Ovary (tissue), 3 donors: Measurements from ENCODE around the gene HPSE2.

Experiments
- EP300 ChIP-seq: sonication (generic); formaldehyde crosslinking; IDR thresholded peaks from one replicate; pipeline ENCODE4 v1.6.1; 2017; ENCODE audit warnings: antibody characterized with exemption
- TF ChIP-seq, protein P1 (sequence below), 3 donors: fragments of 450-650 bp in 2 of 3; fragments of 200-600 bp in 1 of 3; IDR thresholded peaks; one replicate each; pipeline versions ENCODE4 v1.5.1 to v1.8.0; 2016 to 2022; ENCODE audit warnings: antibody characterized with exemption in 3 of 3, mild to moderate bottlenecking in 1 of 3
- donor health status: DM: no; HTN: no; CAD: no.

DNA sequence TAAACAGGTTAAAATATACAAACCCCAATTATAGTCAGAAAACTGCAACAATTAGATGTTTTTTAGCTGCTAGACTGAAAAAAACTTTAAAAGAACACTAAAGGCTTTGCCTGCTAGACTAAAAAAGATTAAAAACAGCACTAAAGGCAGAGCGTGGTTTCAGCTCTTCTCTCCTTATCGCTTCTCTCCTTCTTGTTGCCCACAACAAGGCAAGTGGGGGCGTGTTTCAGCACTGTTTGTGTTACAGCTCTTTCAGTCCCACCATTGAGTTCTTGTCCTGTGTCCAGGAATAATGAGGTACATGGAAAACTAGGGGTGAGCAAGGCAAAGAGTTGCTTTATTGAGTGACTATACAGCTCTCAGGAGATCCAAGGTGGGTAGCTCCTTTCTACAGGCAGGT, 112.3 kb downstream of the HPSE2 start:
- TF ChIP-seq, protein P1, sequence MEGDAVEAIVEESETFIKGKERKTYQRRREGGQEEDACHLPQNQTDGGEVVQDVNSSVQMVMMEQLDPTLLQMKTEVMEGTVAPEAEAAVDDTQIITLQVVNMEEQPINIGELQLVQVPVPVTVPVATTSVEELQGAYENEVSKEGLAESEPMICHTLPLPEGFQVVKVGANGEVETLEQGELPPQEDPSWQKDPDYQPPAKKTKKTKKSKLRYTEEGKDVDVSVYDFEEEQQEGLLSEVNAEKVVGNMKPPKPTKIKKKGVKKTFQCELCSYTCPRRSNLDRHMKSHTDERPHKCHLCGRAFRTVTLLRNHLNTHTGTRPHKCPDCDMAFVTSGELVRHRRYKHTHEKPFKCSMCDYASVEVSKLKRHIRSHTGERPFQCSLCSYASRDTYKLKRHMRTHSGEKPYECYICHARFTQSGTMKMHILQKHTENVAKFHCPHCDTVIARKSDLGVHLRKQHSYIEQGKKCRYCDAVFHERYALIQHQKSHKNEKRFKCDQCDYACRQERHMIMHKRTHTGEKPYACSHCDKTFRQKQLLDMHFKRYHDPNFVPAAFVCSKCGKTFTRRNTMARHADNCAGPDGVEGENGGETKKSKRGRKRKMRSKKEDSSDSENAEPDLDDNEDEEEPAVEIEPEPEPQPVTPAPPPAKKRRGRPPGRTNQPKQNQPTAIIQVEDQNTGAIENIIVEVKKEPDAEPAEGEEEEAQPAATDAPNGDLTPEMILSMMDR (IDR thresholded peaks at IDR 0.05) = no peak
- no peak for TF ChIP-seq EP300
